Measurements from ENCODE around the gene TNFRSF14.

TNFRSF14 gene

DNA sequence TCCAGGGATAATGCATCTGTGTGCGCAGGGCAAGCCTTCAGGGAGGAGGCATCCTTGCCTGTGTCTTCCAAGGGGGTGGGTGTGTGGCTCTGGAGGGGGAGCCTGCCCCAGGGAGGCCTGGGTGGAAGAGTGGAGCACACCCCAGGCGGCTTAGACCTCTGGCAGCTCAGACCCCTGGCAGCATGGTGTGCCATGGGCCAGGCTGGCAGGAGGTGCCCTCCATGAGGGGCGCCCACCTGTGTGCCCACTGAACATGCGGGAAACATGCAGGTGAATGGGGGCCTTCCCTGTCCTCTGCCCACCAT lies 28.7 kb upstream of the TNFRSF14 start:
- DNase-seq (ENCODE audit: low read depth) = no peak
- TF ChIP-seq CTCF (conservative IDR thresholded peaks at IDR 0.05; ENCODE audit: control insufficient read depth, insufficient read depth, low read depth, low read length) = no peak
- H3K4me3 ChIP-seq (ENCODE audit: control insufficient read depth, low read depth, low read length) = no peak overlapping the region

DNA sequence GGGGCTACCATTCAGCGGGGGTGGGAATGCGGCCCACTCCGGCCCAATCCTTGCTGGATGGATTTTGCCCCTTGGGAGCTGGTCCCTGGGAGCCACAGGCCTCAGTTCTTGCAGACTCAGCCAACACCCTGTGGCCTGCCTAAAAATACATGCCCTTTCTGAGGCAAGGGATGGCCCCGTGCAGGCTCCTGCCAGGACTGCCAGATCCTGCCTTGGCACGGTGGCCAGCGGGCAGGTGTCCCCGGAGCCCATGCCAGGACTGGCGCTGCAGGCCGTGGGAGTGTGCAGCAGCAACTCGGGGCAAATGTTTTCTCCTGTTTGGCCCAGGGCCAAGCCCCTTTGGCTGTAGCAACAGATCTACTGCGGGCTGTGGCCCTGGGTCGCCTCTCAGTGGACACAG lies 28.2 kb upstream of the TNFRSF14 start:
- no peak overlapping the region for H3K4me3 ChIP-seq (ENCODE audit: control insufficient read depth, low read depth, low read length)
- DNase-seq (ENCODE audit: low read depth) = no peak
- no peak for TF ChIP-seq CTCF (conservative IDR thresholded peaks at IDR 0.05; ENCODE audit: control insufficient read depth, insufficient read depth, low read depth, low read length)

GRCh38 chr1:2528611-2528965 lies 27.6 kb upstream of the TNFRSF14 start:
- TF ChIP-seq CTCF (conservative IDR thresholded peaks at IDR 0.05; ENCODE audit: control insufficient read depth, insufficient read depth, low read depth, low read length) = no peak
- no peak overlapping the region for H3K4me3 ChIP-seq (ENCODE audit: control insufficient read depth, low read depth, low read length)
- no peak for DNase-seq (ENCODE audit: low read depth)

DNA sequence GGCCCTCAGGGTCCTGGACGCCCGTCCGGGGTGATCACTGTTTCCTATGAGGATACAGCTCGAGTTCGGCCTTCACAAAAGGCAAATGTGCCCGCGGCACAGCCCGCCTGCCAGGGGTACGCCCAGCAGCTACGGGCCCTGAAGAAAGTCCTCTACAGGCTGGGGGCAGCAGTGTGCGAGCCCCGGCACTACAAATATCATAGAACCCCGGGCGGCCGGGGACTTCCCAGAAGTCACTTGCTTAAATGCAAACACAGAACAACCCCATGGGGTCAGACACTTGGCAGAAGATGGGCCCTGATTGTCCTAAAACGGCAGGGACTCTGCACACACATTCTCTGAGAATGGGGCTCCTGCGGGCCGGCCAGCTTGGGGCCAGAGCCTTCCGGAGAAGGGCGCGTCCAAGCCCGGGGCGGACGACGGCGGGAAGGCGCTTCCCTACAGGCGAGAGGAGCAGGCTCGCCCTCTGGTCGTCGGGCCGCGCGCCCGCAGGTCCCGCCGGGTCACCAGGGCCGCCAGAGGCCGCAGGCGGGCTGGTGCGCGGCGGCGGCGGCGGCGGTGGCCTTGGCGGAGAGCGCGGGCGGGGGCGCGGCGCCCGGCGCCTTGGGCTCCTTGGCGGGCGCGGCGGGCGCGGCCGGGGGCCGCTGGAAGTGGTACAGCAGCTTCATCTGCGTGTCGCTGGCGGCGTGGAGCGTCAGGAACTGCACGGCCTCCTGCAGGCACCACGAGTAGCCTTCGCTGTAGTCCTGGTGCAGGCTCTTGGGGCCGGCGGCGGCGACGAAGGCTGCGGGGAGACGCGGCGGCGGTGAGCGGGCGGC lies 27.0 kb upstream of the TNFRSF14 start:
- H3K4me3 ChIP-seq (ENCODE audit: control insufficient read depth, low read depth, low read length) = no peak overlapping the region
- TF ChIP-seq CTCF (conservative IDR thresholded peaks at IDR 0.05; ENCODE audit: control insufficient read depth, insufficient read depth, low read depth, low read length) = no peak
- no peak for DNase-seq (ENCODE audit: low read depth)

DNA sequence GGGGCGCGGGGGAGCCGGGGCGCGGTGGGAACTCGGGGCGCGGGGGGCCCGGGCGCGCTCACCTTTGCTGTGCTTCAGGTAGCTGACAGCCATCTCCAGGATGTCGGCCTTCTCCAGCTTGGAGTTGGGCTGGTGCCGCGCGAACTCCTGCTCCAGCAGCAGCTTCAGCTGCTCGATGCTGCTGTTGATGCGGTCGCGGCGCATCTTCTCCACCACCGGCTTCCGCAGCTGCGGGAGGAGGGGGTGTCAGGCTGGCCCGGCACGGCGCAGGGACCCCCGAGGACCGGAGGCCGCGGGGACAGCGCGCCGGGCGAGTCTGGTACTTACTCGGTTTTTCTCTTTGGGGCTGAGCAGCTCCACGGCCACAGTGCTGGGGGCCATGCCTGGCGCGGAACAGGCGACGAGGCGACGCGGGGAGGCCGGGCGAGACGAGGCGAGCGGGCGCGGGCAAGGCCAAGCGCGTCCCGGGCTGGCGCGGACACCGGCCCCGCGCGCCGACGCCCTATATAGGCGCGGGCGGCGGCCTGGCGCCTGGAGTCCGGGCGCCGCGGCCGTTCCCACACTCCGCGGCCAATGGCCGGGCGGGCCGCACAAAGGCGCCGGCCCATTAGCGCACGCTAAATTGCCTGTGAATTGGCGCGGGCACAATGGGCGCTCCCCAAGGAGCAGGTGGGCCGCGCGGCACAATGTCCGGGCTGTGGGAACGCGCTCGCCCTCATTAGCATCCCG lies 26.2 kb upstream of the TNFRSF14 start, which contains the start of gene HES5:
HES5 (minus strand) TSS at position 480 of the 729 bp plus-strand sequence; CDS start at position 381, 99 bp downstream.
- no peak within 1 kb of the TSS for H3K4me3 ChIP-seq (ENCODE audit: control insufficient read depth, low read depth, low read length)
- DNase-seq (ENCODE audit: low read depth) = no peak
- no peak for TF ChIP-seq CTCF (conservative IDR thresholded peaks at IDR 0.05; ENCODE audit: control insufficient read depth, insufficient read depth, low read depth, low read length)

DNA sequence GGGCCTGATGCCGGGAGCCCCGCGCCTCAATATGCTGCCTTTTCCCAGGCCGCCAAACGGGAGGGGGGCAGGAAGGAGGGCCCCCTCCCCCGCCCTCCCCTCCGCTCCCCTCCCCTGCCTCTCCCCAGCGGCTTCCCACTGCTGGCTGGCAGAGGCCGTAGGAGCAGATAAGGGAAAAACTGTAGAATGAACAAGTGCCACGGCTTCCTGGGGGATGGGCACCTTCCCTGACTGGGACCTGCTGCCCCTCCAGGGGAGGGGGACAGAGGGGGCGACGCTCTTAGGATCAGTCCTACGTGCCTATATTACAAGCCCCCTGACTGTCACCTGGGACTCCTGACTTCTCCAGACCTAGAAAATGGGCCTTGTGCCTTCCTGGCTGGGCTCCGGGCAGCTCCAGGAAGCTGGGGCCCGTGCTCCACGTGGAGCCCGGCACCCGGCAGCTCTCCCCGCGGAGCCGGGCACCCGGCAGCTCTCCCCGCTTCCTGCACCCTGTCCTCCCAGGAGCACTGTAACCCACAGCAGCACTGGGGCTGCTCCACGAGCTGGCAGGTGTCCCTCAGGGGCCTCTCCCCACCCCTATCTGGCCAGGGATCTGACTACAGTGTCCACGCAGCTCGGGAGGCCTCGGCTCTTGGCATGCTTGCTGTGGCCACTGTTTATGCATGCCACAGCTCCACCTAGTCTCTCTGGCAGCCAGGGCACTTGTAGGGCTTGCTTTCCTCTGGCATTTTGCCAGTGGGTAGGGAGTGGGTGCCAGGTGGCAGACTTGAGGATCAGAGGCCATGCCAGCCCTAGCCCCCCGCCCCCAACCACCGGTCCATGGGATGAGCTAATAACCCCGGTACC lies 25.4 kb upstream of the TNFRSF14 start:
- no peak for DNase-seq (ENCODE audit: low read depth)
- H3K4me3 ChIP-seq (ENCODE audit: control insufficient read depth, low read depth, low read length) = no peak overlapping the region
- TF ChIP-seq CTCF (conservative IDR thresholded peaks at IDR 0.05; ENCODE audit: control insufficient read depth, insufficient read depth, low read depth, low read length) = no peak

All from fibroblast of mammary gland (primary cell).